GM12878 (cell line): ENCODE results near the gene DELE1. TPM values are rescaled to one million over a fixed set of nuclear protein-coding genes. Genes with fewer than 3 reads are reported as not detected.

Experiments used
- ATAC-seq: fragments of 200-7000 bp; cut with Tn5 transposase; 3 replicates; pipeline ENCODE4 v1.9.1; 2020; ENCODE audit warnings: mild to moderate bottlenecking, moderate library complexity
- BruUV-seq: library from RNA; stranded (reverse); fragments of 400-500 nt; replicated peaks from 2 replicates; lab custom pipeline; 2021; lab: Mats Ljungman, UMichigan
- CTCF ChIA-PET: fragments of 300-600 bp; sonication (Branson Sonifier 250); formaldehyde crosslinking; extraction: SDS; loops from one replicate; lab custom pipeline; 2021; ENCODE audit warnings: inconsistent platforms; lab: Yijun Ruan, JAX
- POLR2A ChIA-PET: fragments of 350-600 bp; formaldehyde crosslinking; extraction: SDS; loops from one replicate; lab custom pipeline; 2021; ENCODE audit warnings: inconsistent platforms; lab: Charles Lee
- RAD21 ChIA-PET: fragments of 300-600 bp; sonication (Branson Sonifier 250); formaldehyde crosslinking; loops from one replicate; lab custom pipeline; 2023; ENCODE audit warnings: antibody characterized with exemption; ENCODE audit not compliant: unreplicated experiment; lab: Charles Lee
- SMC1A ChIA-PET: fragments of 300-600 bp; sonication (Branson Sonifier 250); formaldehyde crosslinking; loops from one replicate; lab custom pipeline; 2023; ENCODE audit not compliant: unreplicated experiment, uncharacterized antibody; lab: Charles Lee
- DNase-seq: peaks from one replicate; pipeline ENCODE4 v3.0.0-alpha.2; 2011; ENCODE audit warnings: low read depth, low spot score
- FAIRE-seq: peaks from 3 replicates; lab custom pipeline; 2011; peaks lifted over from hg19 to GRCh38; lab: Jason Lieb, UNC
- H2AFZ ChIP-seq: 2 replicates; pipeline ENCODE4 v1.6.0; 2011; ENCODE audit warnings: low read depth, low read length, control low read depth; ENCODE audit not compliant: control insufficient read depth
- H3K27ac ChIP-seq: 2 replicates; pipeline ENCODE4 v1.5.1; 2011; ENCODE audit warnings: control low read depth; ENCODE audit not compliant: control insufficient read depth, insufficient read depth
- H3K27me3 ChIP-seq, 2 experiments: replicated peaks in 1 of 2; 2 replicates each; pipeline versions ENCODE4 v1.6.0 to v1.6.1; 2011; ENCODE audit warnings: low read length in 1 of 2; ENCODE audit not compliant: control insufficient read depth in 2 of 2, insufficient read depth in 2 of 2
- H3K36me3 ChIP-seq, 2 experiments: 2 replicates each; pipeline ENCODE4 v1.5.1; 2011; ENCODE audit warnings: low read length in 1 of 2; ENCODE audit not compliant: control insufficient read depth in 2 of 2, insufficient read depth in 2 of 2
- H3K4me1 ChIP-seq: 2 replicates; pipeline ENCODE4 v1.6.1; 2011; ENCODE audit warnings: mild to moderate bottlenecking, low read length, moderate library complexity, mixed read lengths; ENCODE audit not compliant: control insufficient read depth, insufficient read depth
- H3K4me2 ChIP-seq: 2 replicates; pipeline ENCODE4 v1.6.0; 2011; ENCODE audit warnings: control low read depth; ENCODE audit not compliant: control insufficient read depth, insufficient read depth
- H3K4me3 ChIP-seq: fragments of 200-600 bp; sonication (generic); 2 replicates; pipeline ENCODE4 v1.5.1; 2016
- H3K79me2 ChIP-seq: 2 replicates; pipeline ENCODE4 v1.6.0; 2011; ENCODE audit warnings: low read length; ENCODE audit not compliant: control insufficient read depth, insufficient read depth
- H3K9ac ChIP-seq: 2 replicates; pipeline ENCODE4 v1.8.0; 2011; ENCODE audit warnings: low read length, control low read depth, mixed read lengths; ENCODE audit not compliant: control insufficient read depth, insufficient read depth
- H3K9me3 ChIP-seq: replicated peaks from 3 replicates; pipeline ENCODE4 v1.5.1; 2011; ENCODE audit warnings: mild to moderate bottlenecking, low read length; ENCODE audit not compliant: control insufficient read depth, insufficient read depth
- H4K20me1 ChIP-seq: 2 replicates; pipeline ENCODE4 v1.6.0; 2011; ENCODE audit not compliant: control insufficient read depth, insufficient read depth
- ETV6 ChIP-seq, 2 experiments: fragments of 450-650 bp in 1 of 2; IDR thresholded peaks in 1 of 2; conservative IDR thresholded peaks in 1 of 2; 2 replicates each; pipeline ENCODE4 v1.6.1; 2014; ENCODE audit warnings: antibody characterized with exemption in 1 of 2, borderline replicate concordance in 1 of 2, low read depth in 1 of 2, mild to moderate bottlenecking in 1 of 2, moderate library complexity in 1 of 2
- IKZF2 ChIP-seq, 2 experiments: fragments of 450-650 bp; IDR thresholded peaks; 2 replicates each; pipeline ENCODE4 v1.6.1; 2017; ENCODE audit warnings: mild to moderate bottlenecking in 2 of 2, moderate library complexity in 2 of 2
- IRF4 ChIP-seq: IDR thresholded peaks from 2 replicates; pipeline ENCODE4 v1.6.1; 2011; ENCODE audit warnings: low read depth, low read length
- MTA2 ChIP-seq: fragments of 450-650 bp; IDR thresholded peaks from 2 replicates; pipeline ENCODE4 v1.6.1; 2016; ENCODE audit warnings: low read depth, mild to moderate bottlenecking, moderate library complexity
- NR2C1 ChIP-seq: fragments of 450-650 bp; IDR thresholded peaks from 2 replicates; pipeline ENCODE4 v1.6.1; 2017; ENCODE audit warnings: antibody characterized with exemption, mild to moderate bottlenecking, moderate library complexity
- NRF1 ChIP-seq: conservative IDR thresholded peaks from 2 replicates; pipeline ENCODE4 v1.6.1; 2011; ENCODE audit warnings: mild to moderate bottlenecking, low read depth, low read length, improper control_type of control experiment
- RBBP5 ChIP-seq: fragments of 200-600 bp; sonication (generic); conservative IDR thresholded peaks from 2 replicates; pipeline ENCODE4 v1.6.1; 2016
- SMAD1 ChIP-seq: fragments of 450-650 bp; IDR thresholded peaks from 2 replicates; pipeline ENCODE4 v1.6.1; 2018; ENCODE audit warnings: mild to moderate bottlenecking, low read depth; ENCODE audit not compliant: partially characterized antibody
- SUZ12 ChIP-seq: fragments of 200-600 bp; sonication (generic); IDR thresholded peaks from one replicate; pipeline ENCODE4 v1.6.1; 2018; ENCODE audit warnings: antibody characterized with exemption, mild to moderate bottlenecking; ENCODE audit not compliant: unreplicated experiment
- YBX1 ChIP-seq: fragments of 450-650 bp; IDR thresholded peaks from 2 replicates; pipeline ENCODE4 v1.6.1; 2016; ENCODE audit warnings: antibody characterized with exemption
- ZBTB4 ChIP-seq: fragments of 450-650 bp; formaldehyde crosslinking; IDR thresholded peaks from 2 replicates; pipeline ENCODE4 v1.4.0; 2022; ENCODE audit warnings: mild to moderate bottlenecking, moderate library complexity
- WGBS: methylation state at CpG from one replicate; pipeline ENCODE4 v1.1.6; 2016; ENCODE audit warnings: low lambda C conversion rate; ENCODE audit not compliant: insufficient replicate concordance, insufficient coverage; ENCODE audit errors: missing lambda C conversion rate; 5-methylcytosine and 5-hydroxymethylcytosine counted together
- in situ Hi-C: fragments of 300-500 bp; cut with MboI; formaldehyde crosslinking; loops from 9 replicates; pipeline ENCODE4 v1.14.3; 2018; ENCODE audit warnings: mixed read lengths
- intact Hi-C: fragments of 100-400 bp; cut with micrococcal nuclease; formaldehyde crosslinking; loops from one replicate; pipeline ENCODE4 v1.14.2; 2022; ENCODE audit not compliant: unreplicated experiment
- polyA plus RNA-seq, 11 experiments: library from polyadenylated mRNA; depleted of rRNA in 4 of 11; unstranded in 6 of 11; stranded (reverse) in 5 of 11; fragments of >200 nt; fragmentation: Nextera tagmentation in 4 of 11; fragmentation: Illumina TruSeq in 1 of 11; extraction: Ambion mirVana in 4 of 11; extraction: Trizol in 1 of 11; gene quantifications; 1 replicate in 1 of 11; 2 replicates in 10 of 11; pipeline versions ENCODE4 v1.2.1 to v1.2.3, GENCODE V29; 2011 to 2016; ENCODE audit warnings: inconsistent platforms in 2 of 11, missing spikeins in 2 of 11, low read depth in 1 of 11
- total RNA-seq, 4 experiments: library from RNA; depleted of rRNA in 3 of 4; stranded (reverse); fragments of >200 nt in 3 of 4; fragmentation: Illumina TruSeq in 1 of 4; extraction: Trizol in 1 of 4; gene quantifications; 2 replicates each; pipeline versions ENCODE4 v1.2.1 to v1.2.3, GENCODE V29; 2013 to 2021

DELE1 gene
- total and polyA plus RNA-seq, 10 of the 15 experiments (the other 5 are each of a cell fraction or from before 2014, with no cell fraction given) = 18.9 to 71.4 (median 47.6) TPM

- H3K27me3 ChIP-seq = peaks cover 22 to 31% of the 10 kb centered on the region in 2 experiments
- no peak overlapping the region for H3K9ac ChIP-seq
- no peak for ATAC-seq
- H4K20me1 ChIP-seq = 0 out of 2 replicates have a peak, but pooled peaks cover 3% of the 10 kb centered on the region
- intact Hi-C loops (loop anchor here (5.0 to 10.0 kb wide), 2 partner anchors 64 to 269 kb away; no protein-coding TSS in a partner anchor), in situ Hi-C loops (no loop called here)
- RAD21 ChIA-PET = no interaction called here
- FAIRE-seq = no peak
- POLR2A ChIA-PET = no interaction called here
- no peak for TF ChIP-seq IKZF2 (IDR thresholded peaks at IDR 0.05)
- peak; percentile 64 for TF ChIP-seq SUZ12
- 4% methylated on average over 55 of the region's 65 CpGs for WGBS
- DNase-seq = no peak
- H3K4me3 ChIP-seq = no peak overlapping the region
- H3K9me3 ChIP-seq = no peaks in the 10 kb centered on the region
- no TSS peak for BruUV-seq
- no peak overlapping the region for H3K4me2 ChIP-seq
- no peaks in the 10 kb centered on the region for H3K36me3 ChIP-seq
- CTCF ChIA-PET = interaction anchor here (1.2 kb wide), 1 partner anchor 184 kb away, joined by 4 read pairs; no protein-coding TSS in a partner anchor
- H3K4me1 ChIP-seq = peaks cover 22% of the 10 kb centered on the region
- no peak overlapping the region for H3K27ac ChIP-seq
- H2AFZ ChIP-seq = no peak overlapping the region
- SMC1A ChIA-PET = interaction anchor here (0.7 kb wide), 1 partner anchor 9 kb away, joined by 3 read pairs; no protein-coding TSS in a partner anchor
- H3K79me2 ChIP-seq = no peaks in the 10 kb centered on the region
These were observed 47.7 kb upstream of the DELE1 start for GRCh38 chr5:141875795-141876627.

GRCh38 chr5:141876628-141877355 is 46.9 kb upstream of the DELE1 start:
- no peak for DNase-seq
- no peaks in the 10 kb centered on the region for H3K36me3 ChIP-seq
- no peak overlapping the region for H3K9ac ChIP-seq
- no peak for FAIRE-seq
- no peak overlapping the region for H3K4me3 ChIP-seq
- no peak overlapping the region for H2AFZ ChIP-seq
- ChIA-PET POLR2A (no interaction called here), SMC1A (no interaction called here), RAD21 (interaction anchor here (1.9 kb wide), 1 partner anchor 52 kb away, joined by 6 read pairs; no protein-coding TSS in a partner anchor), CTCF (interaction anchor here (7.3 kb wide), 1 partner anchor 84 kb away, joined by 67 read pairs; no protein-coding TSS in a partner anchor)
- intact Hi-C loops (loop anchor here (5.0 to 10.0 kb wide), 2 partner anchors 64 to 268 kb away; no protein-coding TSS in a partner anchor), in situ Hi-C loops (no loop called here)
- H3K79me2 ChIP-seq = no peaks in the 10 kb centered on the region
- H3K27me3 ChIP-seq = peaks cover 22 to 32% of the 10 kb centered on the region in 2 experiments
- no peak overlapping the region for H3K27ac ChIP-seq
- no peak for ATAC-seq
- H4K20me1 ChIP-seq = 0 out of 2 replicates have a peak, but pooled peaks cover 3% of the 10 kb centered on the region
- 8% methylated on average over 42 of the region's 42 CpGs for WGBS
- peaks cover 30% of the 10 kb centered on the region for H3K4me1 ChIP-seq
- no peak overlapping the region for H3K4me2 ChIP-seq
- BruUV-seq = no TSS peak
- no peaks in the 10 kb centered on the region for H3K9me3 ChIP-seq
- TF ChIP-seq NR2C1 (no peak), YBX1 (no peak), MTA2 (no peak), ETV6 (conservative IDR thresholded peaks at IDR 0.05 in 1 of 2, IDR thresholded peaks at IDR 0.05 in 1 of 2; ENCODE audit: borderline replicate concordance in 1 of 2, low read depth in 1 of 2) (no peak), NRF1 (no peak), IRF4 (no peak), ZBTB4 (CRISPR knock-in tag) (no peak), RBBP5 (no peak), SMAD1 (no peak), SUZ12 (peak; percentile 23)
